Activated naive CD8-positive, alpha-beta T cell treated with anti-CD3 and anti-CD28 coated beads, Interleukin-2, amount 50 U/mL, for 16 hours (primary cell): ENCODE results near the gene IL17RA.
"Not testable (repeated sequence)": the region's sequence is repeated elsewhere in the genome, so short reads cannot be mapped to it uniquely, and the experiment has no call there.

Experiments used
- DNase-seq: peaks from one replicate; pipeline ENCODE4 v3.0.0-alpha.2; 2020; ENCODE audit warnings: low read depth, low spot score

Gene IL17RA

DNA sequence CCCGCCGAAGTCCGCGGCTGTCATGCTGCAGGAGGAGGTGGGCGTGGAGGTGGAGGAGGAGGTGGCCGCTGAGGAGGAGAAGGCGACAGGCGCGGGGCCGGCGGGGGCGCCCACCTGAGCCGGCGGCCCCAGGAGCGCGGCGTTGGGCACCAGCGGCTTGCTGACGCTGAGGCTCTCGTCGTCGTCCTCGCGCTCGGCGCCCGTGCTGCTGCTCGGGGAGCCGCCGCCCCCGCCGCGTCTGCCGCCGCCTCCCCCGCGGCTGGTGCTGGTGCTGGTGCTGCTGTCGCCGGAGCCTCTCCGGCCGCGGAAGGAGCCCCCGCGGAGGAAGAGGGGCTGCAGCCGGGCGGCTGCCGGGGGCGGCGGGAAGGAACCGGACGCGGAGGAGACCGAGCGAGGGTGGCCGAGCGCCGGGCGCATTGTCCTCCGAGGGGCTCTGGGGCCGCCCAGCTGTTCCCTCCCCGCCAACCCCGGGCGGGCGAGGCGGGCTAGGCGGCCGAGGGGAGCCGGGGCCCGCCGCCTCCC lies 36.0 kb downstream of the IL17RA start:
- no peak for DNase-seq

DNA sequence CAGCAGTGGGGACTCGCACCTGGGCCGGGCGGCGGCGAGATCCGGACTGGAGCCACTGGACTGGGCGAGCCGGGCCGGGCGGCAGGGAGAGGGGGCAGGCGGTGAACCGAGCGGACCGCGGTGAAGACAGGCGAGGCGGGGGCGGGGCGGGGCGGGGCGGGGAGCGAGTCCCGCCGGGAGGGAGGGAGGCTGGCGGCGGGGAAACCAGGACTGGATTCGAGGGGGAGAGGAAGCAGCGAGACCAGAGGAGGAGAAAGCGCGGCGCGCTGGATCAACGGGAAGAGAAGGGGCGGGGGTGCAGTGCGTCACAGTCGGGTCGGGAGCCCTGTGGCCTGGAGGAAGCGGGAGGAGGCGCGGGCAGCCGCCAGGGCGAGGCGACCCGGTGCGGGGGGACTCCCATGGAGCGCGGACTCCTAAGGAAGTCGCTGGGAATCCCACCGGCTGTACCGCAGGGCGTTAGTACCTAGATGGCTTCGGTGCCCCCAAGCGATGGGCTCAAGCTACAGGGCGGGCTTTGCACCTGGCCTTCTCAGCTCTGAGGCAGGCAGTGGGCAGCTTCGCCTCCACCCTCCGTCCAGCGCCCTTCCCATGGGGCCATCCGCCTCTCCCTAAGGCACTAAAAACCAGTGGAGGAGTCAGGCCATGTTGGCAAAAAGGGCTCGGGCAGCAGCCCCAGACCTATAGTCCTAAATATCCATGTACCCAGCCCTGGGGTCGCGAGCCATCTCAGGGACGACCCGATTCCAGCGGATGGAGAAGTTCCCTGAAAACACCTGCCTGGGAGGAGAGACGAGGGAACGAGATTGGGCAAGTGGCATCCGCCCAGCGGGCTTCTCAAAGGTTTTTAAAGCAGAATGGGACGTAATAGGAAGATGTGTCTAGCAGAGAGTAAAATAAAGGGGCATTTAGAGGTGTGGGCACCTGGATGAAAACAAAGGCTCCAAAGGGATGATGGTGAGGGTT lies 36.7 kb downstream of the IL17RA start, which contains the start of gene TMEM121B:
Gene TMEM121B, minus strand, starts transcription at position 128 of the 963 bp plus-strand sequence. CDS start 233 bp downstream, outside the sequence.
- no peak for DNase-seq

DNA sequence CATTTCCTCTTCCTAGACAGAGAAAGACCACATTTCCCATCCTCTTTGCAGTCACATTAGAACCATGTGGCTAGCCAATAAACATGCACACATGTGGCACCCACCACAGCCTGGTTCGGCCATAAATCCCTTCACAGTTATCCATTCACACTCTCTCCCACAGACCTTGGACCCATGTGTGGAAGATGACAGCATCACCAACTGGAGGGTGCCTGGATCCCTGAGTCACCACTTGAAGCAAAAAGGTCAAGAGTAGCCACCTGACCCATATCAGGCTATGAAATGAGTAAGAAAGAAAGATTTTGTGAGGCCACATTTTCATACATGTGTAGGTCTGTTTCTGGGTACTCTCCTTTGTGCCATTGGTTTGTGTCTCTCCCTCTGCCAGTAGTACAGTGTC lies 45.4 kb downstream of the IL17RA start:
- DNase-seq, result no peak

DNA sequence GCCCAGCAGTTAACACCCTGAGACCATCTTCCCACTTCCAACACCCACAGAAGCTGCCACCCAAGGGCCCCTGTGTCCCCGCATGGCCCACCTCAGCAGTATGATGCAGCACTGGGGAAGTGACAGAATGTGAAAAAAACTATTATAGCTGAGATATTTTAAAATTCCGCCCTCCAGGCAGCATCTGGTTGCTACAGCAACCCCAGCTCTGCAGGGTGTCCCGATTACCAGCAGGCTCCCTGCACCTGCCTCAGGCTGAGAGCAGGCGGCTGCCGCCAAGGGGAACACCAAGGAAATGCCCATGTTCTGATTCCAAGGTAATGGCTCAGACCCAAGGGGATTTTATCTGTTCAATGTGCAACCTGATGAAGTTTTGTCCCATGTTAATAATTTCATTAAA lies 46.9 kb downstream of the IL17RA start:
- no peak for DNase-seq

DNA sequence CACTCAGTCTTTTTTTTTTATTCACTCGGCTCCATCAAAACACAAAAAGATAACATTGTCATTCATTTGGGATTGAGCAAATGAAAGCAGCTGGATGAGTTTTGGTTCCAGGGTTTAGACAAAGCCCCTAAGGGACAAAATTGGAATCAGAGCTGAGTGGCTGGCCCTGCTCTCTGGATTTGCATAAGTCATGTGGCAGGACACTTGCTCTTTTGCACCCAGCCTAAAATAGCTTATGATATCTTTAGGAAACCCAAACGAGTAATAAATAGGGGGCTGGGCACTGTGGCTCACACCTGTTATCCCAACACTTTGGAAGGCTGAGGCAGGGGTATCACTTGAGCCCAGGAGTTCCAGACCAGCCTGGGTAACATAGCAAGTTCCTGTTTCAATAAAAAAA lies 47.3 kb downstream of the IL17RA start:
- no peak for DNase-seq

DNA sequence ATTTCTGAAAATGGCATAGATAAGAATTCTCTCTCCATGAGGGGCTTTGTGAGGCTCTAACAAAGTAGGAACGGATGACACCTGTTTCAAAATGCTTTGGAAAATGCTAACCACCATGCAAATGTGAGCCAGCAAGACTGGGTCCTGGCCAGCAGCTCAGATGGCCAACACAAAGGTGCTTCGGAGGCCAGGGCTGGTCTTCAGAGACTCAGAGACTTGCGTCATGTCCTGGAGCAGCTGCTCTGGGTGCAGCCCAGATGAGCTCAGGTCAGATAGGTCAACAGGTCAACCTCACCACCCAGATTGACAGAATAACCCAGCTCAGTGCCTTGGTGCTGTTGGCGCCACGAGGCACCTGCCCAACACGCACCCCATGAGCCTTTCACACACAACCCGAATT lies 48.3 kb downstream of the IL17RA start:
- no peak for DNase-seq

DNA sequence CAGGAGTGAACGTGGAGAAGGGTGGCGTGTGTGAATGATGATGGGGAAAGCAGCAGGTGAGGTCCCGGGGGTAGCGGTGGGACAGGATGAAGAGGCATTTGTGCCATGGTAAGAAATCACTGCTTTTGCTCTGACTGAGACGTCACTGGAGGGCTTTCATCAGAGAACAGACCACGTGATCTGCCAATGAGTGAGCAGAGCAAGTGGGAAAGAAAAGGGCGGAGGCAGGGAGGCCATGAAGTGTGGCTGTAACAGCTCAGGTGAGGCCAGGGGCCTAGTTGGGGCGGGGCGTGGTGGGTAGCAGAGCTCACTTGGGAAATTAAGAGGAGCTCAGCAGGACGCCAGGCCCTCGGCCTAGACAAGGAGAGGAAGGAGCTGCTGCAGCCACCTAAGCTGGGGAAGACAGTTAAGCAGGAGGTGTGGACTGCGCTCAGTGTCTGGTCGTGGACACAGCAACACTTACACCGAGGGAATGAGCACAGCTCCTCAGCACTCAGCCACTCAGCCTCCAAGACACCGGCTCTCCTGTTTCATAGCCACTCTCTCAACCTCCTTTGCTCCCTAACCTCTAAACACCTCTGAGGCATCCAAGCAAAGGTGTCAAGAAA lies 50.5 kb downstream of the IL17RA start:
- DNase-seq, result no peak

DNA sequence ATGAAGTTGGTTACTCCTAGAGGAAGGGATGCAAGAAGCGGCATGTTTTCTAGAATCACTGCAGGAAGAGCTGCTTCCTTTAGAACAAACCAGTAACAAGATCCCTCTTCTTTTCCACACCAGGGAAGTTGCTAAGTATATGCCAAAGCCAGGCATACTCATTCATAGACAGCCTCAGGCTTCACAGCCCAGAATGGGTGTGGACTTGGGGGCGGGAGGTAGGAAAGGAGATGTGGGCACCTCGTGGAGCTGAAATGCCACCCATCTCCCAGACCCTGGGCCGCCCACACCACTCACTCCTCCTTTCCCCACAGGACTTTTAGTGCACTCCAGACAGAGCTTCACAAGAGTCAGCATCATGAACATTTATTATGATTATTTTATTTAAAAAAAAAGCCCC lies 52.4 kb downstream of the IL17RA start:
- DNase-seq, result no peak

DNA sequence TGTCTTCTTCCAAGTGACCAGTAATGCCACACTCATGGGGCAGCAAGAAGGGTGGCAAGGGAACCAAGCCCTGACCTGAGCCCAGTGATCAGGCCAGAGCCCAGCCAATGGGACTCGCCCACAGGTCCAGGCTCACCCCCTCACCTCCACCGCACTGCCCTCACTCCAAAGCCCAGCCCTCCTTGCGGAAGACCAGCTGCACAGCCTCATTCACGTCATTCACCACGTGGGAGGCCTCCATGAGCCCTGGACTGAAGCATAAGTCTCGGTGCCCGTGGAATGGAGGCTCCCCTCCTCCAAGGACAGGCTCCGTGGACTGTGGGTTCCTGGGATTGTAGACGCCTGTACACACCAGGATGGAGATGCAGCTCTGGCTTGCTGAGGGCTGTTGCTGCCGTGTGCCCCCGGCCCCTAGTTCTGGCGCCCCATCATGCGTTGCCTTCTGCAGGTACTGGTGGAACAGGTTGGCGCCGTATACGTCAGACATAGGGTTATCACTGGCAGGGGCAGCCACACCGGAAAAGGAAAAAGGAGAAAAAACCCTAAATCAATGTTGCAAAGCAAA lies 53.1 kb downstream of the IL17RA start:
- DNase-seq, result no peak

DNA sequence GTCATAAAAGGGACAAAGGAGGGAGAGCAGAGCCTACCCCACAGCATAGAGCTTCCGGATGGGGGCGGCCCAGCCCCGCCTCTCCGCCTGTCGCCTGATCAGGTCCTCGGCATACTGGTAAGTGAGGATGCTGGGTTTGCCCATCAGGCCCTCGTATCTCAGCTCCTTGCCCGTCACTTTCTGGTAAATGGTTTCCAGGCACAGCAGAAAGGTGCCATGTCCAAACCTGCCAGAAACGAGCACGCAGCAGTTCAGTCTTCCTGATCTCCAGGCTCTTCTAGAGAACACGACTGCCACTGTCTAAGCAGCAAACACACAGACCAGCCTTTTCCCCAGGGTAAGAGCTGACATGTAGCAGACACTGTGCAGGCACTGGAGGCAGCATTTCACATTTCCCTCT lies 53.7 kb downstream of the IL17RA start:
- DNase-seq, result no peak

DNA sequence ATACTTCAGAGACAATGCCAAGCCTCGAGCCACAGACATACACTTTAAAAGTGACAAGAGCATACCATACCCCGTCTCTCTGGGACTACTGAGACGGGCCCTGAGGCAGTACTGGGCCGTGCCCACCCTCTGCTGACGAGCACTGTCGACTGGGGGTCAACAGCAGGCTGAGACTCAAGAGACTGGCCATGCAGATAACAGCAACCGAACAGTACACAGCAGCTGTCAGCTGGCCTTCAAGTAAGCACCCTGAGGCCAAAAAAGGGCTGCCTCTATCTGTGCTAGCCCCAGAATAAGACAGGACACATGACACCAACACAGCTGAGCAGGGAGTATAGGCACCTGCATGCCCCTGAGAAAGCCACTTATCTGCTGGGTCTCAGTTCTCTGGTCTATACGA lies 55.2 kb downstream of the IL17RA start:
- DNase-seq, result no peak

DNA sequence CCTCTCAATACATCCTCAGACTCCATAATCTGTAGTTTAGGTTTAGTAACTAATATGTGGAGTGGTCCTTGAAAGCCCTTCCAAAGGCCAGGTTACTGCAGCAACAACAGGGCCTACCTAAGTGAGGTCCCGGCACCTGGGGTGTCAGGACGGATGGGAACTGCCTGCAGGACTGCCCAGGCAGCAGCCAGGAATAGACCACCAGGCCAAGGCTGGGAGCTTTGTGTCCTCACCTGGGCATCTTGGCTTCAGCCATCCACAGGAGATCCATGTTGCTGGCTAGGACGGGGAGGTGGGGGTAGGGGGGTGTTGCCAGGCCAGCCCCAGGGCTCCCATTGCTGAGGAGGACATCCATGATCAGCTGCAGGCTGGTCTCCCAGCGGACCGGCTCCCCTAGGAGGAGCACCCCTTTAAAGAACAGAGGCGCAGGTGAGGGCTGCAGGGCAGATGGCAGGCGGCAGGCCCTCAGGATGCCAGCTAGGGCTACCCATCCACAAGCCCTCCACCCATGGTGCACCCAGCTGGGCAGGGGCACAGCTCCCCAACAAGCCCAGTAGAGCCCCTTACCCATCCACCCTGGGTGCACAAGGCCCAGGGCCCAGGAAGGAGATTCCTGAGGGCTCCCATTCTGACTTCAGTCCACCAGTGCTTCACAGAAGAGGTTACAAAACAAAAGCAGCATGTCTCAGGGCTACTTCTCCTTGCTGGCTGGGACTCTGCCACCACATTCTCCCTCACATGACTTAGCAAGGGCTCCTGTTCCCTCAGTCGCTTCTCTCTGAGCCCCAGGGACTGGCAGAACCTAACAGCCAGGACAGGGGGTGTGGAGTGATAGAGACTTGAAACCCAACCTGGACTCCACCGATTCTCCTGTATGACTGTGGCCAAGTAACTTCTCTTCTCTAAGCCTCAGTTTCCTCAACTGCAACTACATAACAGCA lies 56.3 kb downstream of the IL17RA start:
- DNase-seq, result no peak

DNA sequence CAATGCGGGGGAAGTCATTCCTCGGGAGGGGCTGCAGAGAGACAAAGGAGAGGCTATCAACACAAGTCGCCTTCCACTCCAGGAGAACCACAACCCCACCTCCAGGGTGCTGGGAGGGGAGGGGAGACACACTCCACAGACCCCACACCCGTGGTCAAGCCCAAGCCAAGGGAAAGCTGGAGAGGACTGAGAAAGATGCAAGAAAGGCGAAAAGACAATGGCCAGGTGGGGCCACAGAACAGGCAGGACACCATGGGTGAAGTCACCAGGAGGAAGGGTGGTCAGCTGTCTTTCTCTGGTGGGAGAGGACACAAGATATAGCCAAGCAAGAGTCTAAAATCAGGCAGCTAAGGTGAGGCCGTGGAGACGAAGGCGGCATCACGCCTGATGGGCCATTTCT lies 58.3 kb downstream of the IL17RA start:
- DNase-seq, result no peak

DNA sequence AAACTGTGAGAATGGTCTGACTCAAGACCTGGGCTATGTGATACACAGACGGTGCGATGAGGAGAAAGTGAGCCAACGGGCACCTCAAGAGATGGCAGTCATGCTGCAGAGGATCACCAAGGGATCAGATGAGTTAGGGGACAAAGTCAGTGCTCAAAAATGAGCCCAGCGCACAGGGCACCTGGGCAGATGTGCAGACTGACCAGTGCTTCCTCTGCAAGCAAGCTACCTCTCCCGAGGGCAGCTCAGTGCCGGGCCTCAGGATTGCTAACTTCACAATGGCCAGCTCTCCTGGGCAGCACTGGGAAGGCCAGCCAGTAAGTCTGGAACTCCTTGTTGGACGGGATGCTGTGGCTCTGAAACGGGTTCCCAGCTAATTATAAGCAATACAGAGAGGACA lies 59.0 kb downstream of the IL17RA start:
- no peak for DNase-seq

DNA sequence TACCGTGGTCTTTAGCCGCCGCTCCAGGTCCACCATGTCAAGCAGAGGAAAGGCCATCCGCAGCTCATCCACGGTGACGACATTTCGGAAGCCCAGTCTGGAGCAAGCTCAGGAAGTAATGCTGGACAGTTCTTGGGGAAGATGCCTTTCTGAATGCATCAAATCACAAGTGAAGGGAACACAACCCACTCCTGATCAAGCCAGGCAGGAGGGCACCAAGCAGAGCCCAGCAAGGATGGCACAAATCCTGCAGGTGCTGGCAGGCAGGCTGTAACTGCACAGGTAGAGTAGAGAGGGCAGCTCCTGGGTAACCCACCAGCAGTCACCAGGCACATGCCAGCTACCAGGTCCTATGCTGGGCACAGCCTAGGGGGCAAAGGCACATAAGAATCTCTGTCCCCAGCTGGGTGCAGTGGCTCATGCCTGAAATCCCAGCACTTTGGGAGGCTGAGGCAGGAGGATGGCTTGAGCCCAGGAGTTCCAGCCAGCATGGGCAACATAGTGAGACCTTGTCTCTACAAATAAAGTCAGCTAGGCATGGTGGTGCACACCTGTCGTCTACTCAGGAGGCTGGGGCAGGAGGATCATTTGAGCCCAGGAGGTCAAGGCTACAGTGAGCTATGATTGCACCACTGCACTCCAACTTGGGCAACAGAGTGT lies 60.4 kb downstream of the IL17RA start:
- no peak for DNase-seq

DNA sequence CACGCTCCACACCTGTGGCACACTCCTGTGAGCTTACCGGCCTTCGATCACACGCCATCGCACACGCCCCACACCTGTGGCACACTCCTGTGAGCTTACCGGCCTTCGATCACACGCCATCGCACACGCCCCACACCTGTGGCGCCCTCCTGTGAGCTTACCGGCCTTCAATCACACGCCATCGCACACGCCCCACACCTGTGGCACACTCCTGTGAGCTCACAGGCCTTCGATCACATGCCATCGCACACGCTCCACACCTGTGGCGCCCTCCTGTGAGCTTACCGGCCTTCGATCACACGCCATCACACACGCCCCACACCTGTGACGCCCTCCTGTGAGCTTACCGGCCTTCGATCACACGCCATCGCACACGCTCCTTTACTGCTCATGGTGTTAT lies 62.7 kb downstream of the IL17RA start:
- not testable (repeated sequence) for DNase-seq

DNA sequence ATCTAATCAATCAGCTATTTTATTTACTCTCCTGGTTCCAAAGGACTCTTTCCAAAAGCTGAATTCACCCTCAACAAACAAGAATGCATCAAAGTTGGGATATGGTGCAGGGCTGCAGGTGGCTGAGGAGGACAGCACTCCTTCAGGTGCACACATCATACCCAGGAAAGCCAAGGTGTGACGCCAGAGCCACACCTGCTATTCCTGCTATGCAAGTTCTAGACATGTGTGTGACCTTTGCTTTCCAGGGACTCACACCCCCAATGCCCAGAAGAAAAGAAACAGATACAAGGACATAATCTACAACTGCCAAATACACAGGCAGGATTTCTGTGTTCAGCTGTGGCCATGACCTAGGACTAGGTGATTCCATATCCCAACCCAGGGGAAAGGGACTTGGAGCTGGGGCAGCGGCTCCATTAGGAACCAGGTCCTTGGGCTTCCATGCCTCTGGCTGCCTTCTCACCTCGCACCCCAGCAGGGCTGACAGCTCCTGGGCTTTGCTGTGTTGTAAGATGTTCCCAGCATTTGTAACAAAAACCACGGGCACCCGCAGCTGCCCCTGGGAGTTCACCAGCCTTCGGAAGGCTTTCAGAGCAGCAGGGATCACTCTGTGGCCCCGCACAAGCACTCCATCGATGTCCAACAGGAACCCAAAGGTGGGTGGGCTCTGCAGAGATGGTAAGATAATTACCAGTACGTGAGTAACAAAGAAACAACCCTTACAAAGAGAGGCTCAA lies 64.4 kb downstream of the IL17RA start:
- no peak for DNase-seq

DNA sequence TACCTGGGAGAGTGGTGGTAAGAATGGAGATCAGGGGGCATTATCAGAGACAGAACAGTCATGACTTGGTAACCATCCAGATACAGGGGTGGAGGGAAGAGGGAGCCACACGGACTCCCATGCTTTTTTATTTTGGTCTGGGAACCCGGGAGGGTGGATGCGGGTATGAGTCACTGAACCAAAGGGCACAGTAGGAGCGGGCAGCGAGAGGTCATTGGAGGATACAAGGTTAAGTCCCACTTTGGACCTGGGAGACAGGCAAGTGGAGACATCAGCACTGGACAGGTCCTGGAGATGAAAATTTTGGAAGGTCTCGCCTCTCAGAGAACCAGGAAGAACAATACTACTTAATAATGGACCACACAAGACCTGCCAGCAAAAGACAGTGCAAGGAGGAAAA lies 67.5 kb downstream of the IL17RA start:
- no peak for DNase-seq

DNA sequence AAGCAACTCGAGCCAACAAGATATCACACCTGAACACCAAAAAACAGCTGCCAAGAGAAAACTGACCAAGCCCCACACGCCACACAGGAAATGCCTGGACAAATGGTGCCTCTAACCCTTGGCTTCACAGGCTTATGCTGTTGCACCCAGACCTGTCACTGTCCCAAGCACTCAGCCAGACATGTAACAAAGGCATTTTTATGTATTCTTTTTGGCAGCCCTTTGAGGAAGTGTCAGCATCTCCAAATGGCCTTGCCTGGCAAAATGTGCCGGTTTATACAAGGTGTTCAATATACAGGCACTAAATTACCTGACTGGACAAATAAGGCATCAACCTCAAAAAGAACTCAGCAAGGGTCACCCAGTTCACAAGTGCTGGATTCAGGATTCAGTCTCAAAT lies 68.2 kb downstream of the IL17RA start:
- no peak for DNase-seq

DNA sequence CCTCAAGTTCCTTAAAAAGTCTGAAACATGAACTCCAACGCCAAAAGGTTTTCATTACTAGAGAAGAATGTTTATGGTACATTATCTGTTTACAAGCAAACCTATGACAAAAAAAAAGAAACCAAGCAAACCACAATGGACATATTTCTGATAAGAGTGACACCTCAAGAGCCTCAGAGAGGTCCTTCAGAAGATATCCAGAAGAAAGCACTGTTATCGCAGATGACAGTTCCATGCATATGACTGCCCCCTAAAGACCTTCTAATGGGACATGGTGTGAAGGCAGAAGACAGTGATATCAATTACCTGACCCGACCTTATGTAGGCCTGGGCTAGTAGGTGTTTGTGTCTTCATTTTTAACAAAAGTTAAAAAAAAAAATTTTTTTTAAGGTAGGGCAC lies 71.1 kb downstream of the IL17RA start:
- no peak for DNase-seq
